H1 (cell line): ENCODE data around the gene IFNL2. TPM values are rescaled to one million over a fixed set of nuclear protein-coding genes. Genes with fewer than 3 reads are reported as not detected.

Source experiments
- ATF2 ChIP-seq: IDR thresholded peaks from 2 replicates; pipeline ENCODE4 v1.6.1; 2012; ENCODE audit warnings: low read length, inconsistent platforms
- CTBP2 ChIP-seq: IDR thresholded peaks from 2 replicates; pipeline ENCODE4 v1.7.0; 2011; ENCODE audit warnings: borderline replicate concordance, mild to moderate bottlenecking, moderate library complexity, mixed read lengths, low read length; ENCODE audit not compliant: insufficient read depth, insufficient read length
- CTCF ChIP-seq, 3 experiments: IDR thresholded peaks; 1 replicate in 2 of 3; 2 replicates in 1 of 3; pipeline versions ENCODE4 v1.5.1 to v1.6.1; 2011; ENCODE audit warnings: low read length in 3 of 3, mild to moderate bottlenecking in 3 of 3, inconsistent platforms in 2 of 3, low read depth in 1 of 3, moderate library complexity in 1 of 3; ENCODE audit not compliant: insufficient read depth in 1 of 3; ENCODE audit errors: control extremely low read depth in 1 of 3
- EP300 ChIP-seq, 2 experiments: IDR thresholded peaks; 1 replicate in 1 of 2; 2 replicates in 1 of 2; pipeline ENCODE4 v1.6.1; 2011 to 2012; ENCODE audit warnings: low read depth in 2 of 2, low read length in 2 of 2, mild to moderate bottlenecking in 2 of 2, borderline replicate concordance in 1 of 2, inconsistent platforms in 1 of 2, moderate library complexity in 1 of 2
- JUN ChIP-seq: IDR thresholded peaks from 2 replicates; pipeline ENCODE4 v1.6.1; 2011; ENCODE audit warnings: low read depth, mild to moderate bottlenecking, improper control_type of control experiment, low read length
- MAFK ChIP-seq: IDR thresholded peaks from 2 replicates; pipeline ENCODE4 v1.6.1; 2012; ENCODE audit warnings: low read depth, mild to moderate bottlenecking, improper control_type of control experiment, low read length
- MAX ChIP-seq: IDR thresholded peaks from 2 replicates; pipeline ENCODE4 v1.6.1; 2012; ENCODE audit warnings: inconsistent platforms
- NANOG ChIP-seq: IDR thresholded peaks from 2 replicates; pipeline ENCODE4 v1.6.1; 2011; ENCODE audit warnings: low read length, low read depth, mild to moderate bottlenecking, inconsistent platforms; ENCODE audit not compliant: insufficient read depth, poor library complexity, severe bottlenecking
- POLR2AphosphoS5 ChIP-seq: IDR thresholded peaks from 2 replicates; pipeline ENCODE4 v1.6.1; 2011; ENCODE audit warnings: low read depth, low read length
- RFX5 ChIP-seq: IDR thresholded peaks from 2 replicates; pipeline ENCODE4 v1.6.1; 2011; ENCODE audit warnings: low read depth, low read length, improper control_type of control experiment, borderline replicate concordance
- SAP30 ChIP-seq: fragments of 300-600 bp; sonication (generic); IDR thresholded peaks from 2 replicates; pipeline ENCODE4 v1.7.1; 2012; ENCODE audit warnings: low read length, moderate library complexity, mild to moderate bottlenecking, inconsistent platforms; ENCODE audit not compliant: insufficient read depth, insufficient replicate concordance
- SIN3A ChIP-seq, 2 experiments: IDR thresholded peaks in 1 of 2; conservative IDR thresholded peaks in 1 of 2; 2 replicates each; pipeline ENCODE4 v1.6.1; 2011 to 2012; ENCODE audit warnings: low read length in 2 of 2, improper control_type of control experiment in 1 of 2, low read depth in 1 of 2, mild to moderate bottlenecking in 1 of 2
- SIX5 ChIP-seq: IDR thresholded peaks from 2 replicates; pipeline ENCODE4 v1.6.1; 2011; ENCODE audit warnings: mild to moderate bottlenecking, low read depth, low read length
- SRF ChIP-seq: IDR thresholded peaks from 2 replicates; pipeline ENCODE4 v1.6.1; 2011; ENCODE audit warnings: mild to moderate bottlenecking, low read depth, low read length, moderate library complexity
- polyA plus RNA-seq, 7 experiments: library from polyadenylated mRNA; depleted of rRNA in 3 of 7; stranded (reverse) in 5 of 7; unstranded in 2 of 7; fragments of >200 nt in 5 of 7; fragments of 200-250 nt in 2 of 7; gene quantifications; 1 replicate in 5 of 7; 2 replicates in 1 of 7; 4 replicates in 1 of 7; pipeline versions ENCODE4 v1.2.1 to v1.2.3, GENCODE V29; 2011 to 2013; ENCODE audit warnings: missing spikeins in 2 of 7, mixed read lengths in 2 of 7
- total RNA-seq: library from RNA; stranded (reverse); fragmentation: NEBNext Ultra II Directional; extraction: Animal tissue kit (Norgen Biotek cat#: 25700); gene quantifications from 2 replicates; pipeline ENCODE4 v1.2.1, GENCODE V29; 2021

Gene IFNL2
- total and polyA plus RNA-seq, 2 of the 8 experiments (the other 6 are each of a cell fraction or from before 2014, with no cell fraction given), result not detected

- TF ChIP-seq ATF2 (no peak), SAP30 (no peak), SRF (no peak), SIX5 (no peak), RFX5 (no peak), NANOG (no peak), POLR2AphosphoS5 (no peak), CTBP2 (no peak), SIN3A (conservative IDR thresholded peaks at IDR 0.05 in 1 of 2, IDR thresholded peaks at IDR 0.05 in 1 of 2; ENCODE audit: low read depth in 1 of 2, low read length in 2 of 2) (no peak), EP300 (IDR thresholded peaks at IDR 0.05; ENCODE audit: borderline replicate concordance in 1 of 2, low read depth in 2 of 2, low read length in 2 of 2) (no peak), MAFK (no peak), JUN (no peak), CTCF (IDR thresholded peaks at IDR 0.05; ENCODE audit: control extremely low read depth in 1 of 3, insufficient read depth in 1 of 3, low read depth in 1 of 3, low read length in 3 of 3) (peak; percentile 15 to 29 (median 27)), MAX (peak; percentile 97)
- TF ChIP-seq, all 59 proteins: peak for 4
Measured at GRCh38 chr19:39263912-39264305, 4.3 kb upstream of the IFNL2 start (continued).
